ENCODE results near the gene PRR5L.

PRR5L gene

GRCh38 chr11:36492724-36493304, 196.7 kb downstream of the PRR5L start:
- Histone ChIP-seq H3F3A (ENCODE audit: insufficient read depth) (peaks cover 10% of the 10 kb centered on the region), H3K4me3 (ENCODE audit: insufficient read depth, low read length, poor library complexity, severe bottlenecking) (no peak overlapping the region), H3K27ac (ENCODE audit: low read depth, low read length) (no peak overlapping the region), H3K9ac (ENCODE audit: low read length) (no peak overlapping the region), H3K4me2 (ENCODE audit: low read depth, low read length, poor library complexity, severe bottlenecking) (no peak overlapping the region), H4K20me1 (ENCODE audit: low read depth, low read length) (no peaks in the 10 kb centered on the region), H3K9me2 (replicated peaks; ENCODE audit: insufficient read depth, low read length) (no peaks in the 10 kb centered on the region), H3K27me3 (ENCODE audit: low read length) (no peaks in the 10 kb centered on the region), H3K79me2 (ENCODE audit: insufficient read depth, low read length) (no peaks in the 10 kb centered on the region), H2AFZ (ENCODE audit: low read depth, low read length, severe bottlenecking) (peak overlapping the region; percentile 1), H3K9me3 (ENCODE audit: insufficient read depth, low read length) (no peaks in the 10 kb centered on the region), H3K36me3 (ENCODE audit: low read length) (peaks cover 17% of the 10 kb centered on the region; the same call in 1 of the 2 replicates)
- TF ChIP-seq EZH2phosphoT487 (conservative IDR thresholded peaks at IDR 0.05; ENCODE audit: low read length) (no peak), CTCF (IDR thresholded peaks at IDR 0.05; ENCODE audit: insufficient read depth, low read length, poor library complexity, severe bottlenecking) (peak; percentile 82)

- H3K9me2 ChIP-seq (replicated peaks; ENCODE audit: insufficient read depth, low read length): no peaks in the 10 kb centered on the region
- H3K36me3 ChIP-seq (ENCODE audit: low read length): peaks cover 21% of the 10 kb centered on the region; the same call in 1 of the 2 replicates
- no peak overlapping the region for H3K9ac ChIP-seq (ENCODE audit: low read length)
- peaks cover 10% of the 10 kb centered on the region for H3F3A ChIP-seq (ENCODE audit: insufficient read depth)
- H3K9me3 ChIP-seq (ENCODE audit: insufficient read depth, low read length): no peaks in the 10 kb centered on the region
- H3K27me3 ChIP-seq (ENCODE audit: low read length): no peaks in the 10 kb centered on the region
- peak overlapping the region; percentile 1 for H2AFZ ChIP-seq (ENCODE audit: low read depth, low read length, severe bottlenecking)
- no peak for TF ChIP-seq EZH2phosphoT487 (conservative IDR thresholded peaks at IDR 0.05; ENCODE audit: low read length)
- TF ChIP-seq CTCF (IDR thresholded peaks at IDR 0.05; ENCODE audit: insufficient read depth, low read length, poor library complexity, severe bottlenecking): no peak
- H4K20me1 ChIP-seq (ENCODE audit: low read depth, low read length): no peaks in the 10 kb centered on the region
- no peak overlapping the region for H3K4me2 ChIP-seq (ENCODE audit: low read depth, low read length, poor library complexity, severe bottlenecking)
- no peak overlapping the region for H3K27ac ChIP-seq (ENCODE audit: low read depth, low read length)
- H3K79me2 ChIP-seq (ENCODE audit: insufficient read depth, low read length): no peaks in the 10 kb centered on the region
- no peak overlapping the region for H3K4me3 ChIP-seq (ENCODE audit: insufficient read depth, low read length, poor library complexity, severe bottlenecking)
Observed at GRCh38 chr11:36493332-36493731, 197.2 kb downstream of the PRR5L start.

- Histone ChIP-seq H3K4me3 (ENCODE audit: insufficient read depth, low read length, poor library complexity, severe bottlenecking) (no peak overlapping the region), H4K20me1 (ENCODE audit: low read depth, low read length) (no peaks in the 10 kb centered on the region), H3K36me3 (ENCODE audit: low read length) (peaks cover 18% of the 10 kb centered on the region; the same call in 1 of the 2 replicates)
Observed at GRCh38 chr11:36498721-36499120, 202.6 kb downstream of the PRR5L start.

More at GRCh38 chr11:36498721-36499120, 202.6 kb downstream of the PRR5L start:
- no peaks in the 10 kb centered on the region for H3K9me2 ChIP-seq (replicated peaks; ENCODE audit: insufficient read depth, low read length)
- no peak overlapping the region for H3K9ac ChIP-seq (ENCODE audit: low read length)
- H3K9me3 ChIP-seq (ENCODE audit: insufficient read depth, low read length): no peaks in the 10 kb centered on the region
- H3K79me2 ChIP-seq (ENCODE audit: insufficient read depth, low read length): peaks cover 4% of the 10 kb centered on the region; the same call in 1 of the 2 replicates
- H3K27me3 ChIP-seq (ENCODE audit: low read length): no peaks in the 10 kb centered on the region
- H3K27ac ChIP-seq (ENCODE audit: low read depth, low read length): no peak overlapping the region
- no peak overlapping the region for H2AFZ ChIP-seq (ENCODE audit: low read depth, low read length, severe bottlenecking)
- TF ChIP-seq EZH2phosphoT487 (conservative IDR thresholded peaks at IDR 0.05; ENCODE audit: low read length): no peak
- no peak for TF ChIP-seq CTCF (IDR thresholded peaks at IDR 0.05; ENCODE audit: insufficient read depth, low read length, poor library complexity, severe bottlenecking)
- peaks cover 5% of the 10 kb centered on the region; the same call in 1 of the 2 replicates for H3F3A ChIP-seq (ENCODE audit: insufficient read depth)
- no peak overlapping the region for H3K4me2 ChIP-seq (ENCODE audit: low read depth, low read length, poor library complexity, severe bottlenecking)

Measured in SU-DHL-6 (cell line).